HepG2 (cell line): ENCODE data around the gene KRTAP5-8. TPM values are rescaled to one million over a fixed set of nuclear protein-coding genes. Genes with fewer than 3 reads are reported as not detected.

Experiments used
- ATAC-seq: fragments of 200-7000 bp; cut with Tn5 transposase; 3 replicates; pipeline ENCODE4 v1.9.1; 2020; ENCODE audit warnings: mild to moderate bottlenecking, moderate library complexity
- BruUV-seq: library from RNA; stranded (reverse); fragments of 400-500 nt; replicated peaks from 2 replicates; lab custom pipeline; 2021; lab: Mats Ljungman, UMichigan
- CTCF ChIA-PET: fragments of 300-600 bp; formaldehyde crosslinking; extraction: SDS; loops from one replicate; lab custom pipeline; 2021; ENCODE audit warnings: low total read pairs, inconsistent platforms, low intra/inter-chr PET ratio; lab: Yijun Ruan, JAX
- POLR2A ChIA-PET: fragments of 350-600 bp; sonication (Branson Sonifier 250); formaldehyde crosslinking; loops from one replicate; lab custom pipeline; 2020; ENCODE audit warnings: antibody characterized with exemption, inconsistent platforms; lab: Yijun Ruan, JAX
- DNase-seq: peaks from one replicate; pipeline ENCODE4 v3.0.0-alpha.2; 2015; ENCODE audit warnings: low spot score
- FAIRE-seq: peaks from 3 replicates; lab custom pipeline; 2011; peaks lifted over from hg19 to GRCh38; lab: Jason Lieb, UNC
- H2AFZ ChIP-seq: one replicate; pipeline ENCODE4 v1.6.1; 2011; ENCODE audit warnings: low read length, inconsistent platforms
- H3K27ac ChIP-seq: fragments of 300-600 bp; 3 replicates; pipeline ENCODE4 v1.8.0; 2011; ENCODE audit warnings: mixed run types, mild to moderate bottlenecking, mixed read lengths, low read length, inconsistent platforms; ENCODE audit not compliant: insufficient read depth; ENCODE audit errors: extremely low read length
- H3K27me3 ChIP-seq, 2 experiments: fragments of 200-600 bp in 1 of 2; 2 replicates in 1 of 2; 3 replicates in 1 of 2; pipeline versions ENCODE4 v1.6.0 to v1.8.0; 2011; ENCODE audit warnings: low read length in 2 of 2, mild to moderate bottlenecking in 2 of 2, moderate library complexity in 2 of 2, inconsistent platforms in 1 of 2; ENCODE audit not compliant: insufficient read depth in 2 of 2, control insufficient read depth in 1 of 2
- H3K36me3 ChIP-seq, 2 experiments: fragments of 200-600 bp in 1 of 2; replicated peaks in 1 of 2; 2 replicates in 1 of 2; 3 replicates in 1 of 2; pipeline versions ENCODE4 v1.5.1 to v1.8.0; 2011; ENCODE audit warnings: low read length in 2 of 2, inconsistent platforms in 1 of 2; ENCODE audit not compliant: insufficient read depth in 2 of 2, control insufficient read depth in 1 of 2
- H3K4me1 ChIP-seq: 2 replicates; pipeline ENCODE4 v1.5.1; 2012; ENCODE audit warnings: low read length, inconsistent platforms; ENCODE audit not compliant: insufficient read depth
- H3K4me2 ChIP-seq: 2 replicates; pipeline ENCODE4 v1.6.0; 2011; ENCODE audit warnings: low read depth, low read length, inconsistent platforms
- H3K4me3 ChIP-seq, 3 experiments: fragments of 200-600 bp in 1 of 3; sonication (generic), shearing (Covaris generic) in 1 of 3; replicated peaks in 1 of 3; 2 replicates each; pipeline ENCODE4 v1.5.1; 2011 to 2016; ENCODE audit warnings: low read length in 3 of 3, inconsistent platforms in 2 of 3, low read depth in 2 of 3, mild to moderate bottlenecking in 2 of 3, control low read depth in 1 of 3, mixed read lengths in 1 of 3; ENCODE audit not compliant: insufficient read depth in 1 of 3
- H3K79me2 ChIP-seq: one replicate; pipeline ENCODE4 v1.6.1; 2011; ENCODE audit warnings: low read length, inconsistent platforms; ENCODE audit not compliant: insufficient read depth
- H3K9ac ChIP-seq: 2 replicates; pipeline ENCODE4 v1.6.0; 2011; ENCODE audit warnings: mild to moderate bottlenecking, low read depth, low read length, inconsistent platforms; ENCODE audit not compliant: insufficient read depth
- H3K9me3 ChIP-seq: 2 replicates; pipeline ENCODE4 v1.5.1; 2012; ENCODE audit warnings: mild to moderate bottlenecking, low read length
- H4K20me1 ChIP-seq: 2 replicates; pipeline ENCODE4 v1.6.0; 2011; ENCODE audit warnings: inconsistent platforms, mild to moderate bottlenecking, low read length, moderate library complexity; ENCODE audit not compliant: insufficient read depth
- CBFB ChIP-seq: sonication (generic); formaldehyde crosslinking; IDR thresholded peaks from 2 replicates; pipeline ENCODE4 v1.4.0; 2020; ENCODE audit warnings: missing genetic modification reagents
- NFAT5 ChIP-seq: sonication (generic); formaldehyde crosslinking; IDR thresholded peaks from 2 replicates; pipeline ENCODE4 v1.4.0; 2020; ENCODE audit warnings: missing genetic modification reagents
- SPEN ChIP-seq: sonication (generic); formaldehyde crosslinking; IDR thresholded peaks from 2 replicates; pipeline ENCODE4 v1.5.1; 2020; ENCODE audit warnings: low read depth, mild to moderate bottlenecking, missing genetic modification reagents
- ZBTB44 ChIP-seq: sonication (generic); formaldehyde crosslinking; IDR thresholded peaks from 2 replicates; pipeline ENCODE4 v1.4.0; 2020; ENCODE audit warnings: missing genetic modification reagents
- ZFX ChIP-seq: sonication (generic); formaldehyde crosslinking; IDR thresholded peaks from 2 replicates; pipeline ENCODE4 v1.4.0; 2020; ENCODE audit warnings: mild to moderate bottlenecking, low read depth, missing genetic modification reagents, moderate library complexity
- ZNF687 ChIP-seq: sonication (generic); formaldehyde crosslinking; IDR thresholded peaks from 2 replicates; pipeline ENCODE4 v1.5.1; 2020; ENCODE audit warnings: mild to moderate bottlenecking, missing genetic modification reagents, moderate library complexity
- ZNF777 ChIP-seq: sonication (generic); formaldehyde crosslinking; IDR thresholded peaks from 2 replicates; pipeline ENCODE4 v1.4.0; 2020; ENCODE audit warnings: missing genetic modification reagents
- WGBS: methylation state at CpG from one replicate; pipeline ENCODE4 v1.1.6; 2017; ENCODE audit warnings: low lambda C conversion rate; 5-methylcytosine and 5-hydroxymethylcytosine counted together
- in situ Hi-C: cut with HindIII; loops from 2 replicates; pipeline ENCODE4 v1.10.0; 2017; ENCODE audit warnings: low pct_unique_long_range_greater_than_20kb; ENCODE audit not compliant: extremely low pct_ligation_motif_present
- intact Hi-C: fragments of 100-400 bp; cut with micrococcal nuclease; formaldehyde crosslinking; loops from one replicate; pipeline ENCODE4 v1.10.0; 2022; ENCODE audit not compliant: unreplicated experiment
- polyA plus RNA-seq, 8 experiments: library from polyadenylated mRNA; depleted of rRNA in 3 of 8; stranded (reverse) in 7 of 8; unstranded in 1 of 8; fragments of >200 nt; fragmentation: Illumina TruSeq in 4 of 8; extraction: Trizol in 4 of 8; gene quantifications; 2 replicates each; pipeline versions ENCODE4 v1.2.1 to v1.2.3, GENCODE V29; 2011 to 2016; ENCODE audit warnings: low read depth in 4 of 8, missing spikeins in 1 of 8, mixed read lengths in 1 of 8; ENCODE audit not compliant: insufficient read depth in 1 of 8
- total RNA-seq, 5 experiments: library from RNA; depleted of rRNA; stranded (reverse); fragments of >200 nt; fragmentation: Illumina TruSeq; extraction: Trizol; gene quantifications; 2 replicates each; pipeline ENCODE4 v1.2.3, GENCODE V29; 2016; ENCODE audit warnings: low read depth in 1 of 5

Gene KRTAP5-8
- total and polyA plus RNA-seq, 2 of the 13 experiments (the other 11 are each of a cell fraction or from before 2014, with no cell fraction given): 0.20 TPM; not detected in 1

GRCh38 chr11:71542879-71543777 lies 5.3 kb downstream of the KRTAP5-8 start:
- Histone ChIP-seq H2AFZ (no peak overlapping the region), H3K4me2 (no peak overlapping the region), H3K27me3 (no peaks in the 10 kb centered on the region), H3K4me3 (no peak overlapping the region), H3K9ac (no peak overlapping the region), H3K36me3 (no peaks in the 10 kb centered on the region), H3K27ac (no peak overlapping the region), H4K20me1 (no peaks in the 10 kb centered on the region), H3K4me1 (peaks cover 95% of the 10 kb centered on the region), H3K9me3 (no peaks in the 10 kb centered on the region), H3K79me2 (no peaks in the 10 kb centered on the region)
- WGBS: 86% methylated on average over 11 of the region's 15 CpGs
- no TSS peak for BruUV-seq
- DNase-seq (no peak), FAIRE-seq (no peak), ATAC-seq (no peak)
- ChIA-PET POLR2A (interaction anchor here (1.9 kb wide), 1 partner anchor 9 kb away, joined by 7 read pairs; no protein-coding TSS in a partner anchor), CTCF (no interaction called here)
- in situ Hi-C loops (no loop called here), intact Hi-C loops (no loop called here)
- no peak for TF ChIP-seq ZBTB44 (CRISPR knock-in tag)
- 0 out of 2 replicates have a peak, but pooled peaks have one; percentile 12 for TF ChIP-seq SPEN (CRISPR knock-in tag)
- no peak for TF ChIP-seq ZFX
- no peak for TF ChIP-seq NFAT5
- peak; percentile 35; the same call in 1 of the 2 replicates for TF ChIP-seq ZNF687 (CRISPR knock-in tag)
- TF ChIP-seq ZNF777 (CRISPR knock-in tag): no peak
- no peak for TF ChIP-seq CBFB (CRISPR knock-in tag)
